ENCODE data around the gene DACH1.

DACH1 gene

GRCh38 chr13:71488201-71488600 is 378.8 kb downstream of the DACH1 start:
- H2BK120ac ChIP-seq (ENCODE audit: low read depth, low read length): no peak overlapping the region
- H4K91ac ChIP-seq (ENCODE audit: low read length): no peak overlapping the region
- no peak overlapping the region for H3K4me3 ChIP-seq (ENCODE audit: insufficient read depth in 1 of 2, low read depth in 1 of 2, low read length in 2 of 2)
- no peaks in the 10 kb centered on the region for H3K4me1 ChIP-seq (ENCODE audit: control insufficient read depth, insufficient read depth, low read depth, low read length)
- no peak overlapping the region for H4K8ac ChIP-seq (ENCODE audit: low read length)
- H3K9ac ChIP-seq (ENCODE audit: low read length): no peak overlapping the region
- no peak for DNase-seq
- H3K23ac ChIP-seq (ENCODE audit: low read length in 2 of 2): no peak overlapping the region
- no peak overlapping the region for H3K18ac ChIP-seq (ENCODE audit: low read depth in 1 of 2, low read length in 2 of 2)
- H3K14ac ChIP-seq (ENCODE audit: low read length in 2 of 2): no peak overlapping the region
- no peak overlapping the region for H3K4me2 ChIP-seq (ENCODE audit: low read length, poor library complexity, severe bottlenecking)
- no peak overlapping the region for H2AFZ ChIP-seq (ENCODE audit: low read depth, low read length)
- H3K27ac ChIP-seq (ENCODE audit: low read length, poor library complexity, severe bottlenecking): no peak overlapping the region
- H3K79me1 ChIP-seq (replicated peaks; ENCODE audit: low read length, poor library complexity, severe bottlenecking): no peaks in the 10 kb centered on the region
- no peak overlapping the region for H2BK12ac ChIP-seq (ENCODE audit: low read length in 2 of 2)
- no peak overlapping the region for H2AK5ac ChIP-seq (ENCODE audit: low read length, severe bottlenecking)
- no peak overlapping the region for H2BK15ac ChIP-seq (ENCODE audit: low read depth, poor library complexity, severe bottlenecking)
- no peaks in the 10 kb centered on the region for H3K36me3 ChIP-seq (ENCODE audit: control insufficient read depth in 1 of 2, insufficient read depth in 2 of 2, low read depth in 1 of 2, low read length in 2 of 2)
- no CpG with 5 or more reads among the region's 1 CpG for WGBS
- H3K4ac ChIP-seq (ENCODE audit: low read depth in 1 of 2, low read length in 2 of 2): no peak overlapping the region
- no peak overlapping the region for H2BK5ac ChIP-seq (ENCODE audit: low read depth, low read length, poor library complexity, severe bottlenecking)
- H3K9me3 ChIP-seq (ENCODE audit: control insufficient read depth, low read length): no peaks in the 10 kb centered on the region
- H3K27me3 ChIP-seq (ENCODE audit: control insufficient read depth in 1 of 2, insufficient read depth in 1 of 2, low read length in 2 of 2): no peaks in the 10 kb centered on the region

DNA sequence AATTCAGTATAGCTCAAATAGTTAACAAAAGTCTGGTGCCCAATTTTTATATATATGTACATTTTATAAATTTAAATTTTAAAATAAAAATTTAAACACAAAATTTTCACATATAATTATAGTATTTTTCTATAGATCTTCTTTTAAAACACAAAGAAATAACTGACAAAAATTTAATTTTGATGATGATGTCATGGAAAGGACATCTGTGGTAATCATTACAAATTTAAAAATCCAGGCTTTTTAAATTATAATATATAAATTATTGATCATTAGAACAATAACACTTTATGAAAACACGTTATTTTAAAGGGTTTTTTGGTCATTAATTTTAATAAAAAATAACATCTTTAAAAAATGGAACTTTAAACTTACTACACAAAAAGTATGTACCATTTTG is 381.1 kb downstream of the DACH1 start:
- H3K4me3 ChIP-seq (ENCODE audit: insufficient read depth in 1 of 2, low read depth in 1 of 2, low read length in 2 of 2): no peak overlapping the region
- no peak overlapping the region for H3K18ac ChIP-seq (ENCODE audit: low read depth in 1 of 2, low read length in 2 of 2)
- H2BK5ac ChIP-seq (ENCODE audit: low read depth, low read length, poor library complexity, severe bottlenecking): no peak overlapping the region
- H2BK12ac ChIP-seq (ENCODE audit: low read length in 2 of 2): no peak overlapping the region
- no peak overlapping the region for H3K27ac ChIP-seq (ENCODE audit: low read length, poor library complexity, severe bottlenecking)
- no peaks in the 10 kb centered on the region for H3K79me1 ChIP-seq (replicated peaks; ENCODE audit: low read length, poor library complexity, severe bottlenecking)
- H3K4me2 ChIP-seq (ENCODE audit: low read length, poor library complexity, severe bottlenecking): no peak overlapping the region
- no peaks in the 10 kb centered on the region for H3K9me3 ChIP-seq (ENCODE audit: control insufficient read depth, low read length)
- no peak overlapping the region for H4K8ac ChIP-seq (ENCODE audit: low read length)
- H3K36me3 ChIP-seq (ENCODE audit: control insufficient read depth in 1 of 2, insufficient read depth in 2 of 2, low read depth in 1 of 2, low read length in 2 of 2): no peaks in the 10 kb centered on the region
- H3K23ac ChIP-seq (ENCODE audit: low read length in 2 of 2): no peak overlapping the region
- H2AK5ac ChIP-seq (ENCODE audit: low read length, severe bottlenecking): no peak overlapping the region
- no peak overlapping the region for H3K9ac ChIP-seq (ENCODE audit: low read length)
- H2BK15ac ChIP-seq (ENCODE audit: low read depth, poor library complexity, severe bottlenecking): no peak overlapping the region
- no peaks in the 10 kb centered on the region for H3K4me1 ChIP-seq (ENCODE audit: control insufficient read depth, insufficient read depth, low read depth, low read length)
- no peaks in the 10 kb centered on the region for H3K27me3 ChIP-seq (ENCODE audit: control insufficient read depth in 1 of 2, insufficient read depth in 1 of 2, low read length in 2 of 2)
- no peak overlapping the region for H2AFZ ChIP-seq (ENCODE audit: low read depth, low read length)
- DNase-seq: no peak
- no peak overlapping the region for H3K4ac ChIP-seq (ENCODE audit: low read depth in 1 of 2, low read length in 2 of 2)
- H2BK120ac ChIP-seq (ENCODE audit: low read depth, low read length): no peak overlapping the region
- no peak overlapping the region for H4K91ac ChIP-seq (ENCODE audit: low read length)
- WGBS: no CpG with 5 or more reads among the region's 1 CpG
- H3K14ac ChIP-seq (ENCODE audit: low read length in 2 of 2): no peak overlapping the region

GRCh38 chr13:71483733-71484132 is 383.3 kb downstream of the DACH1 start:
- H3K18ac ChIP-seq (ENCODE audit: low read depth in 1 of 2, low read length in 2 of 2): no peak overlapping the region
- H3K79me1 ChIP-seq (replicated peaks; ENCODE audit: low read length, poor library complexity, severe bottlenecking): no peaks in the 10 kb centered on the region
- no peak overlapping the region for H3K14ac ChIP-seq (ENCODE audit: low read length in 2 of 2)
- no peak overlapping the region for H2BK15ac ChIP-seq (ENCODE audit: low read depth, poor library complexity, severe bottlenecking)
- no peaks in the 10 kb centered on the region for H3K27me3 ChIP-seq (ENCODE audit: control insufficient read depth in 1 of 2, insufficient read depth in 1 of 2, low read length in 2 of 2)
- H3K4me2 ChIP-seq (ENCODE audit: low read length, poor library complexity, severe bottlenecking): no peak overlapping the region
- no peak overlapping the region for H2BK120ac ChIP-seq (ENCODE audit: low read depth, low read length)
- no peaks in the 10 kb centered on the region for H3K9me3 ChIP-seq (ENCODE audit: control insufficient read depth, low read length)
- no peak overlapping the region for H3K9ac ChIP-seq (ENCODE audit: low read length)
- H4K8ac ChIP-seq (ENCODE audit: low read length): no peak overlapping the region
- no peak overlapping the region for H4K91ac ChIP-seq (ENCODE audit: low read length)
- no peak overlapping the region for H3K4me3 ChIP-seq (ENCODE audit: insufficient read depth in 1 of 2, low read depth in 1 of 2, low read length in 2 of 2)
- H2AFZ ChIP-seq (ENCODE audit: low read depth, low read length): no peak overlapping the region
- H3K4ac ChIP-seq (ENCODE audit: low read depth in 1 of 2, low read length in 2 of 2): no peak overlapping the region
- no peak overlapping the region for H3K27ac ChIP-seq (ENCODE audit: low read length, poor library complexity, severe bottlenecking)
- DNase-seq: no peak
- H3K36me3 ChIP-seq (ENCODE audit: control insufficient read depth in 1 of 2, insufficient read depth in 2 of 2, low read depth in 1 of 2, low read length in 2 of 2): no peaks in the 10 kb centered on the region
- H3K4me1 ChIP-seq (ENCODE audit: control insufficient read depth, insufficient read depth, low read depth, low read length): no peaks in the 10 kb centered on the region
- no peak overlapping the region for H2AK5ac ChIP-seq (ENCODE audit: low read length, severe bottlenecking)
- no peak overlapping the region for H2BK12ac ChIP-seq (ENCODE audit: low read length in 2 of 2)
- H3K23ac ChIP-seq (ENCODE audit: low read length in 2 of 2): no peak overlapping the region
- no peak overlapping the region for H2BK5ac ChIP-seq (ENCODE audit: low read depth, low read length, poor library complexity, severe bottlenecking)

DNA sequence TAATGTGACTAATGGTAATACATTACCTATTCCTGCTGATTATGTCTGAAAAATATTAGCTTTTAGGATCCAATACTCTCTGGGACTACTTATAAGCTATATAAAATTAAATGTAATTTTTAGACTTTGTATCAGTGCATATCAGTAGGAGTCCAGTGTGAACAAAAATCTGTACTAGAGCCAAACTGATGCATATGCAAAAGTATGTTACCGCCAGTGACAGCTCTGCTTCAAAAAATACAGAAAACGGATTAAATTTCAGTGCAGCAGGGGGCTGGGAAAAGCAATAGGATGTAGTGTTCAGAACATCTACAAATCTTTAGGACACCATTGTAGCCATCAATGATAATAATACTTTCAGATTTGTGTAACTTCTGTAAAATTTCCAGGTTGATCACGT is 385.5 kb downstream of the DACH1 start:
- Histone ChIP-seq H2BK12ac (ENCODE audit: low read length in 2 of 2) (no peak overlapping the region), H3K9me3 (ENCODE audit: control insufficient read depth, low read length) (no peaks in the 10 kb centered on the region), H3K79me1 (replicated peaks; ENCODE audit: low read length, poor library complexity, severe bottlenecking) (no peaks in the 10 kb centered on the region), H3K4me2 (ENCODE audit: low read length, poor library complexity, severe bottlenecking) (no peak overlapping the region), H2AK5ac (ENCODE audit: low read length, severe bottlenecking) (no peak overlapping the region), H4K91ac (ENCODE audit: low read length) (no peak overlapping the region), H3K4me3 (ENCODE audit: insufficient read depth in 1 of 2, low read depth in 1 of 2, low read length in 2 of 2) (no peak overlapping the region), H2AFZ (ENCODE audit: low read depth, low read length) (no peak overlapping the region), H3K27ac (ENCODE audit: low read length, poor library complexity, severe bottlenecking) (no peak overlapping the region), H3K27me3 (ENCODE audit: control insufficient read depth in 1 of 2, insufficient read depth in 1 of 2, low read length in 2 of 2) (no peaks in the 10 kb centered on the region), H3K36me3 (ENCODE audit: control insufficient read depth in 1 of 2, insufficient read depth in 2 of 2, low read depth in 1 of 2, low read length in 2 of 2) (no peaks in the 10 kb centered on the region), H3K9ac (ENCODE audit: low read length) (no peak overlapping the region), H3K14ac (ENCODE audit: low read length in 2 of 2) (no peak overlapping the region), H2BK5ac (ENCODE audit: low read depth, low read length, poor library complexity, severe bottlenecking) (no peak overlapping the region), H2BK15ac (ENCODE audit: low read depth, poor library complexity, severe bottlenecking) (no peak overlapping the region), H2BK120ac (ENCODE audit: low read depth, low read length) (no peak overlapping the region), H3K18ac (ENCODE audit: low read depth in 1 of 2, low read length in 2 of 2) (no peak overlapping the region), H3K4me1 (ENCODE audit: control insufficient read depth, insufficient read depth, low read depth, low read length) (no peaks in the 10 kb centered on the region), H3K4ac (ENCODE audit: low read depth in 1 of 2, low read length in 2 of 2) (no peak overlapping the region), H4K8ac (ENCODE audit: low read length) (no peak overlapping the region), H3K23ac (ENCODE audit: low read length in 2 of 2) (no peak overlapping the region)
- WGBS: 100% methylated on average over 2 of the region's 3 CpGs
- no peak for DNase-seq

All from mesenchymal stem cell (in vitro differentiated cells and primary cell).